Measurements from ENCODE around the gene OR51B4. TPM values are rescaled to one million over a fixed set of nuclear protein-coding genes. Genes with fewer than 3 reads are reported as not detected.
"Not testable (repeated sequence)": the region's sequence is repeated elsewhere in the genome, so short reads cannot be mapped to it uniquely, and the experiment has no call there.

OR51B4 gene
- polyA plus RNA-seq, 1 donor from 2014 or later = not detected

DNA sequence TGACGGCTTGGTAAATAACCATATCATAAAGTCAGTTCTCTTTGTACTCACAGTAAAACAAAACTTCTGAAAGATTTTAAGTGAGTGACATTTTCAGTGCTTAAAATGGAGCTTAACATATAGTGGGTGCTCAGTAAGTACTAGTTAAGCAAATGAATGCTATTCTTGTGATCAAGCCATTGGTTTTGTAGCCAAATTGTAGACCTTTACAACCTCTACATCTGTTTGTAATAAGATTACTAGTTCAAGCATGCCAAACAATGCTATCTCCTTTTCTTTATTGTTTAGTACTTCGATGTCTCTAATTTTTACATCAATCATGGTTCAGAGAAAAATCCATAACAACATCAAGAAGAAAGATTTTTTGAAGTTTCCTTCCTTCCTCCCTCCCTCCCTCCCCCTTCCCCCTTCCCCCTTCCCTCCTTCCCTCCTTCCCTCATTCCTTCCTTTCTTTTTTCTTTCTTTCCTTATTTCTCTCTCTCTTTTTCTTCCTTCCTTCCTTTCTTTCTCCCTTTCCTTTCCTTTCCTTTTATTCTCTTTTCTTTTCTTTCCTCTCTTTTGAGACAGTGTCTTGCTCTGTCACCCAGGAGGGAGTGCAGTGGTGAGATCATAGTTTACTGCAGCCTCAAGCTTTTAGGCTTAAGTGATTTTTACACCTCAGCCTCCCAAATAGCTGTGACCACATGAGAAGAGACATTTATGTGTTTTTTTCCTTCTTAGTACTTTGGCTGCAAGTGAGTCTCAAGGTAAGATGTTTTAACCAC is 5.7 kb upstream of the OR51B4 start:
- Mint-ChIP-seq H3K27me3 (peaks cover 2% of the 10 kb centered on the region), H3K4me1 (no peaks in the 10 kb centered on the region), H3K27ac (no peak overlapping the region), H3K9me3 (no peaks in the 10 kb centered on the region), H3K36me3 (no peaks in the 10 kb centered on the region), H3K4me3 (no peak overlapping the region)

DNA sequence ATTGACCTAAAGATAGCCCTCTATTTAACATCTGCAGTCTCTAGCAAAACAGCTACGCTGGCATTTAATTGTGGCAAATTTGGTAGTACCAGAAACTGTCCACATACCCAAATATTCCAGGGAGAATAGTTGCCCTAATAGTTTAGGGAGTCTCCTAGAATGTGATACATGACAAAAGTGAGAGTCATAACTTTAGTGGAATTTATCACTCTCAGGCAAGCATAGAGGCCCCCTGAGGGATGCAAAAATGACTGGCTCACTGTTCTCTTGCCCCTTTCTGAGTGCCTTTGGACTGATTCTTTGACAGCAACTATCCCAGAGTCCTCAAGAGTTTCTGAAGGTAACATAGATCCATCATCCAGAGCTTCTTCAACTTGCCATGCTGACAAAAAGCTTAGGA is 2.3 kb upstream of the OR51B4 start:
- H3K4me3 Mint-ChIP-seq = no peak overlapping the region
- no peak overlapping the region for H3K27ac Mint-ChIP-seq
- H3K9me3 Mint-ChIP-seq = no peaks in the 10 kb centered on the region
- H3K4me1 Mint-ChIP-seq = no peaks in the 10 kb centered on the region
- no peaks in the 10 kb centered on the region for H3K36me3 Mint-ChIP-seq
- H3K27me3 Mint-ChIP-seq = no peaks in the 10 kb centered on the region

DNA sequence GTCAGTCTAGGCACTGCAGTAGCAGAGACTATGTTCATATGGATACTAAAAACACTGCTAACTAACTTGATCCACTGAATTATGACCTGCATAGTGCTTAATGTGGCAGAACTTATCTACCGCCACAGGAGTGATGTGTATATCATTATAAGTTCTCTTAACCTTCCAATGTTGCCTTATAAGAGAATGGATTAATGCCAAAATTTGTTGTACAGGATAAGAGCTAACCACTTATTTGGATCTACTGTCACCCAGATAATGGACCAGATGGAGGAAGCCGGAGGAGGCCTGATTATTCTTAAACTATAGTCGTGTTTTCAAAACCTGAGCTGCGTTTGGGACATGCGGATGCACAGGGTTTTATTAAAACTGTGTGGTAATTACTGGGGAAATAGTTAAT is 1.9 kb upstream of the OR51B4 start:
- no peak overlapping the region for H3K4me3 Mint-ChIP-seq
- H3K9me3 Mint-ChIP-seq = no peaks in the 10 kb centered on the region
- no peaks in the 10 kb centered on the region for H3K4me1 Mint-ChIP-seq
- H3K27ac Mint-ChIP-seq = no peak overlapping the region
- no peaks in the 10 kb centered on the region for H3K27me3 Mint-ChIP-seq
- no peaks in the 10 kb centered on the region for H3K36me3 Mint-ChIP-seq

DNA sequence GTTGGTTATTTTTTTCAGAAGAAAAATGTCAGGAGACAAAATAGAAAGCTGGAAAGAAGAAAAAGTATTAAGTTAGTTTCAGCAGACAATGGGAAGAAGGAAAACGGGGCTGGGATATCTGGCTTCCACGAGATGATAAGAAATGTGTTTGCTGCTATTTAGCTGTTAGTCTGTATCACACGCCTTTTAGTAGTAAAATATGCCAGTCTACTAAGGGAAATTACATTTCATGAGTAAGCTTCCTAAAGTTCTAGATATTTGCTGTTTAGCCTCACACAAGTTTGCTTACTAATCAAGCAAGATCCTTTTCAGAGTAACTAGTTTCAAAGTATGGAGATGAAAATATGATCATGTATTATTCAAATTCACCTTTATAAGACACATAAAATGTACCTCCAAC is 1.5 kb downstream of the OR51B4 start:
- Mint-ChIP-seq H3K4me3 (no peak overlapping the region), H3K27me3 (peaks cover 1% of the 10 kb centered on the region), H3K27ac (no peak overlapping the region), H3K4me1 (no peaks in the 10 kb centered on the region), H3K36me3 (no peaks in the 10 kb centered on the region), H3K9me3 (no peaks in the 10 kb centered on the region)

DNA sequence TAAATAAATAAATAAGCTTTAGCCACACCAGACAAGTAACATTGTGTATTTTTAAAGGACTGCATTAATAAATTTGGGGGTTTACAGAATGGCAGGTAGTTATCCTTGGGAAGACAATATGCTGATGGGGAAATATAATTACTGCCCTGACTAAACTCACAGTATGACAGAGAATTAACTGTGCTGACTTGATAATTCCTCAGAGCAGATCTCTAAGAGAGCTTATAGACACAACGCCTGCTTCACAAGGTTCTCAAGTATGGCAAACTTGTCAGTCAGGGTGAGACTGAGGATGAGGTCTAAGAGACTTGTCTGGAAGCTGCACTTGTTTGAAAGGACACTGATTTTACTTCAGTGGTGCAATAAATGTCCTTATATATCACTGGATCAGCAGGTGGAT is 3.3 kb downstream of the OR51B4 start:
- Mint-ChIP-seq H3K27ac (no peak overlapping the region), H3K36me3 (no peaks in the 10 kb centered on the region), H3K27me3 (peaks cover 1% of the 10 kb centered on the region), H3K9me3 (peaks cover 0 to under 1% (median 0%) of the 10 kb centered on the region in 3 donors), H3K4me1 (no peaks in the 10 kb centered on the region), H3K4me3 (no peak overlapping the region)

DNA sequence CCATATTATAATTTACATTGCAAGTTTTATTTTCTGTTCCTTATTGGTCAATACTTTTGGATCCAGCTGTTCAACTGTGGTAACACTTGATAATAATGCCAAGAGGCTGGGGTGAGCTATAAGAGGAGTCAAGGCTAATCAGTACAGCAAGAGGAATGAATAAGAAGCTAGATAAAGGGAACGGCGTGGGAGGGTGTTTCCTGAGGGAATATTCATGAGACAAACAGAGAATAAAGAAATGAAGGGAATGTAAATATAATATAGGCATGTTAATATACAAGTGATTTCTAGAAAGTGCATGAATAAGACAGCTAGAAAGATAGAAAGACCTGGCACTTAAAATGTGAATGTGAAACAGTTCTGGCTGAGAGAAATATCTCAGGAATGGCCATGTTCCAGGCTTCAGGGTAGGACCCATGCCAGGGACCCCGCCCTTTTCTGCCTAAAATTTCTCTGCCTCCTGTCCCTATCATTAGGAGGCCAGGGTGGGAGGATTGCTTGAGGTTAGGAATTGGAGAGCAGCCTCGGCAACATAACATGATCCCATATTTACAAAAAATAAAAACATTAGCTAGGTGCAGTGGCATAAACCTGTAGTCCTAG is 3.9 kb downstream of the OR51B4 start:
- H3K9me3 Mint-ChIP-seq = peaks cover 0 to 3% (median 0%) of the 10 kb centered on the region in 3 donors
- H3K4me1 Mint-ChIP-seq = no peaks in the 10 kb centered on the region
- H3K4me3 Mint-ChIP-seq = no peak overlapping the region
- H3K36me3 Mint-ChIP-seq = no peaks in the 10 kb centered on the region
- peaks cover 1% of the 10 kb centered on the region for H3K27me3 Mint-ChIP-seq
- no peak overlapping the region for H3K27ac Mint-ChIP-seq

DNA sequence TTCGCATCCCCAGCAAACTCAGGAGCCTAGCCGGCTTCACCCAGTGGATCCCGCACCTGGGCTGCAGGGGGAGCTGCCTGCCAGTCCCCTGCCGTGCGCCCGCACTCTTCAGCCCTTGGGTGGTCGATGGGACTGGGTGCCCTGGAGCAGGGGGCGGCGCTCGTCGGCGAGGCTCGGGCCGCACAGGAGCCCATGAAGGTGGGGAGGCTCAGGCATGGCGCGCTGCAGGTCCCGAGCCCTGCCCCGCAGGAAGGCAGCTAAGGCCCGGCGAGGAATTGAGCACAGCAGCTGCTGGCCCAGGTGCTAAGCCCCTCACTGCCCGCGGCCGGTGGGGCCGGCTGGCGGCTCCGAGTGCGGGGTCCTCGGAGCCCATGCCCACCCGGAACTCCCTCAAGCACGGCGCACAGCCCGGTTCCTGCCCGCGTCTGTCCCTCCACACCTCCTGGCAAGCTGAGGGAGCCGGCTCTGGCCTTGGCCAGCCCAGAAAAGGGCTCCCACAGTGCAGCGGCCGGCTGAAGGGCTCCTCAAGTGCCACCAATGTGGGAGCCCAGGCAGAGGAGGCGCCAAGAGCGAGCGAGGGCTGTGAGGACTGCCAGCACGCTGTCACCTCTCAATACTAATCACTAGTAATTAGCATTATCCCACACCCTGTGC is 7.3 kb downstream of the OR51B4 start:
- H3K27me3 Mint-ChIP-seq, H3K27ac Mint-ChIP-seq, H3K36me3 Mint-ChIP-seq, H3K4me3 Mint-ChIP-seq, H3K9me3 Mint-ChIP-seq, H3K4me1 Mint-ChIP-seq: not testable (repeated sequence)

DNA sequence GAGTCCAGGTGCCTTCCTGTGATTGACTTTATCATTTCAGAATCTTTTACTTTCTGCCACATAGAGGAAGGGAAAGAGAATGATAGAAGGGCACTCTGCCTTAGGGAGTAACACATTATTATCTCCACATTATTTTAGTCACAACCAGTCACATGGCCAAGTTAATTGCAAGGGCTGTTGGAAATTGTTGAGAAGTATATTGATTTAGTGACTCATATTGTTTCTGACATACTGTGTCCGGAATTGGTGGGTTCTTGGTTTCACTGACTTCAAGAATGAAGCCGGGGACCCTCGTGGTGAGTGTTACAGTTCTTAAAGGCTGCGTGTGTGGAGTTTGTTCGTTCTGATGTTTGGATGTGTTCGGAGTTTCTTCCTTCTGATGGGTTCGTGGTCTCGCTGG is 8.7 kb downstream of the OR51B4 start:
- Mint-ChIP-seq H3K9me3 (peaks cover 0 to 3% (median 0%) of the 10 kb centered on the region in 3 donors), H3K4me3 (no peak overlapping the region), H3K27me3 (peaks cover 1% of the 10 kb centered on the region), H3K36me3 (no peaks in the 10 kb centered on the region), H3K4me1 (no peaks in the 10 kb centered on the region), H3K27ac (no peak overlapping the region)

DNA sequence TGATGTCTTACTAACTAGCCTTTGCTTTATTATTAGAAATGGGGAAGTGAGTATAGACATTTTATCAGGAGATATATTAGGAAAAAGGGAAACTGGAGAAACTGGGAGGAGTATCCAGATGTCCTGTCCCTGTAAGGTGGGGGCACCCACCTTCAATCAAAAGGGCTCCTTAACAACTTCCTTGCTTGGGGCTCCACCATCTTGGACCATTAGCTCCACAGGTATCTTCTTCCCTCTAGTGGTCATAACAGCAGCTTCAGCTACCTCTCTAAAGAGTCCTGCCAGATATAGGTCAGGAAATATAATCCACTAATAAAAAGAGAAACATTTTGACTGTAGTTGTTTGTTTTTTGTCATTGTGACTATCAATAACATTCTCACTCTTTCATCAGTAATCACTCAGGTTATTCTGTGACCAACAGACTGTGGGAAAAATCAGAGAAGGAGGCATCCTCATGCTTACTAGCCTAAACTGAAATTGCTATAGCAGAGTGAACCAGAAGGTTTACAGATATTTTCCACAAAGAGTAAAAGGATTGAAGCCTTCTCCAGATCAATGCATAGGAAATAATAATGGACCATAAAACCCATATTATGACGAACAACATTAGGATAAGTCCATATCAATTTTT is 10.4 kb downstream of the OR51B4 start:
- peaks cover 0 to 3% (median 0%) of the 10 kb centered on the region in 3 donors for H3K9me3 Mint-ChIP-seq
- no peaks in the 10 kb centered on the region for H3K36me3 Mint-ChIP-seq
- H3K27me3 Mint-ChIP-seq = no peaks in the 10 kb centered on the region
- no peak overlapping the region for H3K4me3 Mint-ChIP-seq
- H3K27ac Mint-ChIP-seq = no peak overlapping the region
- no peaks in the 10 kb centered on the region for H3K4me1 Mint-ChIP-seq

DNA sequence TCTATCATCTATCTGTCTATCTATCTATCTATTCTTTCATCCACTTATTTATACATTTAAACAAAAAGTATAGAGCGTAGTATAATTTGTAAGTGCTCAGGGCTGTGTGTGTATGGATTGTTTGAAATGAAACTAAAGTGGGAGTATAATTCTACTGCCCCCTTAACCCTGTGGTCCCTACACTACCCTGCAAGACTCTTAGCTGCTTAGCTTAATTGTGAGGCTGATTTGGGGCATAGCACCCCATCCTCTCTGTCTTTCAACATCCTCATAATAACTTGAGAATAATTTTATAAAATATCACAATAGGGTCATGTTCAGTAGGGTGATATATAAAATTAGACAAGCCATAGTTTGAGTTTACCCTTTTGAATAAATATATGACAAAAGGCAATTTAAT is 11.6 kb downstream of the OR51B4 start:
- H3K9me3 Mint-ChIP-seq = peaks cover 0 to 3% (median 0%) of the 10 kb centered on the region in 3 donors
- H3K27ac Mint-ChIP-seq = no peak overlapping the region
- no peaks in the 10 kb centered on the region for H3K36me3 Mint-ChIP-seq
- no peaks in the 10 kb centered on the region for H3K27me3 Mint-ChIP-seq
- no peaks in the 10 kb centered on the region for H3K4me1 Mint-ChIP-seq
- H3K4me3 Mint-ChIP-seq = no peak overlapping the region

DNA sequence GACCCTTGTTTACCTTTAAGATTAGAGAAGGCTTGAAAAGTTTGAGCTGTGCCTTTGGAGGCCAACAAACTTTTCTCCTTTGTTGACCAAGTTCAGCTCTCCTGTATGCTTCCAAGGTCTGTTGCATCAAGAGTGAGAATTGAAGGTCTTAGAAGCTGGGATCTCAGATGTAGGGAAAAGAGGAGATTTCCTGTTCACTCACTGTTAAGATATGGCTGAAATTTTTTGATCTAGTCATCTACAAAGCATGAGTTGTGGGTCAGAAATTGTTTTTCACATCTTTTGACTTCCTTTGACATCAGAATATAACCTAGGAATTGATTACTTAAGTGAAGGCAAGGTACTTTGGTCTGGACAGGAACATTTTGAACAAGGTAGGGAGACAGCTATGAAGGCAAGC is 12.1 kb downstream of the OR51B4 start:
- Mint-ChIP-seq H3K36me3 (no peaks in the 10 kb centered on the region), H3K4me3 (no peak overlapping the region), H3K27ac (no peak overlapping the region), H3K9me3 (peaks cover 0 to 3% (median 0%) of the 10 kb centered on the region in 3 donors), H3K4me1 (no peaks in the 10 kb centered on the region), H3K27me3 (no peaks in the 10 kb centered on the region)

DNA sequence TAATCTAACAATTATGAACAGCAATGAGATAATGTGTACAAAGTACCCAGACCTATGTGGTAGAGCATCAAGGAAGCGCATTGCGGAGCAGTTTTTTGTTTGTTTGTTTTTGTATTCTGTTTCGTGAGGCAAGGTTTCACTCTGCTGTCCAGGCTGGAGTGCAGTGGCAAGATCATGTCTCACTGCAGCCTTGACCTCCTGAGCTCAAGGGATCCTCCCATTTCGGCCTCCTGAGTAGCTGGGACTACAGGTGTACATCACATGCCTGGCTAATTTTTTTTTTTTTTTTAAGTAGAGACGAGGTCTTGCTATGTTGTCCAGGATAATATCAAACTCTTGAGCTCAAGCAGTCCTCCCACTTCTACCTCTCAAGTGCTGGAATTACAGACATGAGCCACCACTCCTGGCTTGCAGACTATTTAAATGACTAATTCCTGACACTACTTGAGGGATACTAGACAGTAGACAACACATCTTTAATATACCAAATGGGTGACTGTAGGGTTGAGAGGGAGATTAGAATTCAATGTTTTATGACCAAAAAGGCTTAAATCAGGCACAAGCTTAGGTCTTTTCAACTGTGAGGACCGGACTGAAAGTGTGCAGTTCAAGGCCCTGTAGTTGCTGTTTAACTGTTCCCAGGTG is 12.7 kb downstream of the OR51B4 start:
- Mint-ChIP-seq H3K27me3 (no peaks in the 10 kb centered on the region), H3K27ac (no peak overlapping the region), H3K4me1 (no peaks in the 10 kb centered on the region), H3K9me3 (peaks cover 0 to 3% (median 0%) of the 10 kb centered on the region in 3 donors), H3K4me3 (no peak overlapping the region), H3K36me3 (no peaks in the 10 kb centered on the region)

DNA sequence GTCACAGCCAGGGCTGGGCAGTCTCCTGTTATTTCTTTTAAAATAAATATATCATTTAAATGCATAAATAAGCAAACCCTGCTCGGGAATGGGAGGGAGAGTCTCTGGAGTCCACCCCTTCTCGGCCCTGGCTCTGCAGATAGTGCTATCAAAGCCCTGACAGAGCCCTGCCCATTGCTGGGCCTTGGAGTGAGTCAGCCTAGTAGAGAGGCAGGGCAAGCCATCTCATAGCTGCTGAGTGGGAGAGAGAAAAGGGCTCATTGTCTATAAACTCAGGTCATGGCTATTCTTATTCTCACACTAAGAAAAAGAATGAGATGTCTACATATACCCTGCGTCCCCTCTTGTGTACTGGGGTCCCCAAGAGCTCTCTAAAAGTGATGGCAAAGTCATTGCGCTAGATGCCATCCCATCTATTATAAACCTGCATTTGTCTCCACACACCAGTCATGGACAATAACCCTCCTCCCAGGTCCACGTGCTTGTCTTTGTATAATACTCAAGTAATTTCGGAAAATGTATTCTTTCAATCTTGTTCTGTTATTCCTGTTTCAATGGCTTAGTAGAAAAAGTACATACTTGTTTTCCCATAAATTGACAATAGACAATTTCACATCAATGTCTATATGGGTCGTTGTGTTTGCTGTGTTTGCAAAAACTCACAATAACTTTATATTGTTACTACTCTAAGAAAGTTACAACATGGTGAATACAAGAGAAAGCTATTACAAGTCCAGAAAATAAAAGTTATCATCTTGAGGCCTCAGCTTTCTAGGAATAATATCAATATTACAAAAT is 13.4 kb downstream of the OR51B4 start:
- no peaks in the 10 kb centered on the region for H3K36me3 Mint-ChIP-seq
- no peaks in the 10 kb centered on the region for H3K4me1 Mint-ChIP-seq
- peaks cover 0 to 2% (median 0%) of the 10 kb centered on the region in 3 donors for H3K9me3 Mint-ChIP-seq
- no peak overlapping the region for H3K27ac Mint-ChIP-seq
- no peak overlapping the region for H3K4me3 Mint-ChIP-seq
- no peaks in the 10 kb centered on the region for H3K27me3 Mint-ChIP-seq

DNA sequence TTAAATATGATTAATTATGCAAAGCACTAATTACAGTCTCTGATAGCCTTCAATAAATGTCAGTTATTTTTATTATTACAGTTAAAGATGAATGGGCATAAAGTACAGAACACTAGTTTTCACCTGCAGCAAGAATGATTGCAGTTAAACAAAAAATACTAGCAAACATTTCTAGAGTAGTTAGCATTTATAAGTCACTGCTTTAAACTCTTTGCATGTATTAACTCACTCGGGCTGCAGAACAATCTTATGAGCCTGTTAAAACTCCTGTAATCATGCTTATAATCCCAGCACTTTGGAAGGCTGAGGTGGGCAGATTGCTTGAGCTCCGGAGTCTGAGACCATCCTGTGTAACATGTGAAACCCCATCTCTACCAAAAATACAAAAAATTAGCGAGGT is 14.8 kb downstream of the OR51B4 start:
- H3K4me3 Mint-ChIP-seq = no peak overlapping the region
- H3K36me3 Mint-ChIP-seq = no peaks in the 10 kb centered on the region

More for the DNA sequence above, 14.8 kb downstream of the OR51B4 start:
- Mint-ChIP-seq H3K9me3 (no peaks in the 10 kb centered on the region), H3K27me3 (no peaks in the 10 kb centered on the region), H3K4me1 (no peaks in the 10 kb centered on the region), H3K27ac (no peak overlapping the region)
